HG03064 (cell line): ENCODE data around the gene OTUB1.

Experiments
- ATAC-seq: cut with Tn5 transposase; IDR thresholded peaks from one replicate; pipeline ENCODE4 v1.9.1; 2021; ENCODE audit warnings: low read depth; ENCODE audit not compliant: unreplicated experiment

Gene OTUB1

GRCh38 chr11:64003807-64004589, 17.8 kb downstream of the OTUB1 start:
- no peak for ATAC-seq

GRCh38 chr11:64004590-64004984, 18.3 kb downstream of the OTUB1 start:
- ATAC-seq, result no peak

DNA sequence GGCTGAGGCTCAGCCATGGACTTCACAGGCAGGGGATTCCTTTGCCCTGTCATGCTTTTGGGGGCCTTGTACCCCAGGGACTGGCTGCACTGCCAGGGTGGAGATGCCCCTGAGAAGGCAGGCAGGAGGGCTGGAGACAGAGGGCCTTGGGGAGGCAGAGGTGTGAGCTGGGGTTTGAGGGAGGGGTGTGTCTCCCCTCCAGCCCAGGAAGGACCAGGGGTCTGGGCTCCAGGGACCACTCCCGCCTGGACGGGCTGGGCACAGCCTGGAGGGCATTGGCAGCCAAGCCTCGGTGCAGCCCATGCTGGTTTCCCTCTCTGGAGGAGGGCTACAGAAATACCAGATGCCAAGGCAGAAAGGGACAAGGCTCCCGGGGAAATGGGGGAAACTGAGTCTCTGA, 19.5 kb downstream of the OTUB1 start:
- no peak for ATAC-seq

- no peak for ATAC-seq
Observed at GRCh38 chr11:64006398-64006797, 20.2 kb downstream of the OTUB1 start.

- ATAC-seq, result no peak
Observed at GRCh38 chr11:64007160-64007628, 21.0 kb downstream of the OTUB1 start.

GRCh38 chr11:64007629-64008282, 21.5 kb downstream of the OTUB1 start:
- no peak for ATAC-seq

DNA sequence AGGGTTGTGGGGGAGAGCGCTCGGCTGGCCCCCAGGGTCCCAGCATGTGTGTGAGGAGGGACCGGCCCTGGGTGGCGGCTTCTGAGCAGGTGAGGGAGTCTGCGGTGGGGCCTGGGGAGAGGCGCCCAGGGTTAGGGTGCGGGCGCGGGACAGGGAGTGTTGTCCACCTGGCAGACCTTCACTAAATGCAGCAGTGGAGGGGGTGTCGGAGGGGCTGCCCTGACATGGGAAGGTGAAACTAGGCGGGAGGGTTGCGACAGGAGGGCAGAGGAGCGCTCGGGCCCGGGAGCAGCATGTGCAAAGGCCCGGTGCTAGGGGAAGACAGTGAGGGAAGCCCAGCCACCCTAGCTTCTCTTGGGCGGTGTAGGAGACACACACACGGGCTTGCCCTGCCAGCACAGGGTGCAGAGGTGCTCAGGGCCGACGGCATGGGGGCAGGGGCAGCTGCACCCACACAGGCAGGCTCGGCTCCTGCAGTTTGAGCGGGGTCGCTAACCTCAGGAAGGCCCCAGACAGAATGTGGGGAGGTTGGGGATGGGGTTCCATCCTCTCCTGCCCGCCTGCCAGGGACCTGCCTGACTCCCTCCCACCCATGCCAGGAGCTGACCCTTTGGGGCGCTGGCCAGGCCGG, 22.2 kb downstream of the OTUB1 start:
- ATAC-seq, result no peak

DNA sequence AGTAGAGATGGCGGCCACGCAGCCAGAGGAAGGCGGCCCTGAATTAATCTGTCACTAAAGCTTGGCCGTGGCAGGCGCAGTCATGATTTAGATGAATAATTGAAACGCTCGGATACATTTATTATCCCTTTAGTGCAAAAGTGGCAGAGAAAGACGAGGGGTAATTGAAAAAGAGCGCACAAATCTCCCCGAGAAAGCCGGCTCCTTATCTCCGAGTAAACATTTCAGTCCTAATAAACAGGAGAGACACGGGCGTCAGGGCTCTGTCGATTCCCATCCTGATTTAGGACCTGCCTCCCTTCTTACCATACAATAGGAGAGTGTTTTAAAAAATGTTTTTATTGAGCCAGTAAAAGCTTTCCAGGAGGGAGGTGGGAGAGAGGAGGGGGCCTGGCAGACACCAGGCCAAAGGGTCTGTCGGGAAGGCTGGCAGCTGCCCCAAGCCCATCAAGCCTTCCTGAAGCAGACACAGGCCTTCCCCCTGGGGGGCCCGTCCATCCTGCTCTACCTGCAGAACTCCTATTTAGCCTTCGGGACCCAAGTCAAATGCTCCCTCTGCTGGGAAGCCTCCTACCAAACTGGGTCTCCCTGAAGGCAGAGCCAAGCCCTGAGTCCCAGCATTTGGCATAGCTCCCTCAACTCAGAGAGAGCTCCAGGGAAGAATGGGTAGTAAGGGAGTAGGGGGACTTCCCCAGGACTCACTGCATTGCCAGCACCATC, 22.8 kb downstream of the OTUB1 start:
- no peak for ATAC-seq

GRCh38 chr11:64009710-64010109, 23.5 kb downstream of the OTUB1 start:
- no peak for ATAC-seq

- no peak for ATAC-seq
Observed at GRCh38 chr11:64010783-64011182, 24.5 kb downstream of the OTUB1 start.

DNA sequence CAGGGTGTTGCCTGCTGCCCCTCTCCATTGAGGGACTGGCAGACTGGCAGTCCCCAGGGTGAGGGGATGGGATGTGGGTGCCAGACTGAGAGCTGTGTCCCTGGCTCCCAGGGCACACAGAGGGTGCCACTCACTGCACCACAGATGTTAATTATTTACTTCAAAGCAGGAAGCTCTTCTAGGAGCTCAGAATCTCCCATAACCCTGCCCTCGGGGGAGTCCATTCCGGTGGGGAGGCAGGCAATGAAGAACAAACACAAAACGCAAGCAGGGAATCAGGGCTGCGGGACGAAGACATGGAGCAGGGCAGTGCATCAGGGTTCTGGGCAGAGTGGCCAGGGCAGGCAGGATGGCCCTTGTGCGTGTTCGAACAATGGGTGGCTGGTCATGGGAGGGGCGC, 25.1 kb downstream of the OTUB1 start:
- ATAC-seq, result no peak

GRCh38 chr11:64013141-64013896, 27.1 kb downstream of the OTUB1 start:
- ATAC-seq, result no peak

DNA sequence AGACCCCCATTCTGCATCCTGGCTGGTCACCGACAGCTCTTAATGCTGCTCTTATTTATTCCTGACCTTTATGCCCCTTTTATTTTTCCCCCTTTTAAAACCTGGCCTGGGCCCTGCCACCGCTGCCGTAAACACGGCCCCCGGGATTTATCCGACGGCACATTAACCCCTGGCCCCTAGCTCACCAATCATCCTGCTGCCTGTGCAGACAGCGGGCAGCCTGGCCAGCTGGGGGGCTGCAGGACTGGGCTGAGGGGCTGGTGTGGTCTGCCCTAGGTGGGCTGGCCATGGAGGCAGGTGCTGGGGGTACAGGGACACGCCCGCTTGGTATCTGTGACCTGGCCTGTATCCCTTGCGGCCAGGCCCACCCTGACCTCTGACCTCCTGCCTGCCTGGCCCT, 28.1 kb downstream of the OTUB1 start:
- no peak for ATAC-seq

GRCh38 chr11:64015510-64015909, 29.3 kb downstream of the OTUB1 start:
- no peak for ATAC-seq

DNA sequence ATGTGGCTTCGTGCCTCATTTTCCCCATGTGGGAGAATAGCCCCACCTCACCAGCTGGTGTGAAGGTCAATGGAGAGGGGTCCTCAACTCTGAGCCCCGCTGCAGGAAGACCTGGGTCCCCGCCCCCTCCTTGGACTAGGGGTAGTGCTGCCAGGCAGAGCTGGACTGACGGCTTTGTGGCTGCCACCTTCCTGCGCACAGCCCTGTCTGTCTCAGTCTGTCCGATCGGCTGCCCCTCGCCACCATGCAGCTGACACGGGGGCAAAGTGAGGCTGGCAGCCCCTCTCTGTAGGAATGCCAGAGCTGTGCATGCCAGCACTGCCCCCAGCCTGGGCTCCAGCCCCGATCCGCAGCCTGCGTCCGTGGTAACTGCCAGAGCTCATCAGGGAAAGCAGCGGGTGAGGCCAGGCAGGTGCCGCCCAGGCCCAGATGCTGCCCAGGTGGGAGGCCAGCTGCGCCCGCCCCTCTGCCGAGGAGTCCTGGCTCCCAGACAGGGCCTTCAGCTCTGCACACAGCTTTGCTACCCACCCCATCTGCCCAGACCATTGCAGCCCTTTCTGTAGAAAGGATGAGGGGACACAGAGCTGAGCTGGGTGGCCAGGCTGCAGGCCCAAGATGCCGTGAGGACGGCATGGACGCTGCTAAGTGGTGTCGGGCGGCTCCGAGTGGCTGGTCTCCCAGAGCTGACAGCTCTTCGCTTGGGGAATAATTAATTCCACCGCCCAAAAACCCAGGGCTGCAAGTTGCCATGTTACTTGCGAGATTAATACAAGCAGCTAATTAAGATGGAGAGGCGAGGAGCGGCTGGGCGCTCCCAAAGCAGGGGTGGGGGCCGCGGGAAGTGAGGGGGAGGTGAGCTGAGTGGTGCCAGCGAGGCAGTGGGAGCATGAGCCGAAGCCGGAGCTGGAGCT, 30.0 kb downstream of the OTUB1 start:
- ATAC-seq, result no peak

GRCh38 chr11:64017945-64018224, 31.6 kb downstream of the OTUB1 start:
- no peak for ATAC-seq

GRCh38 chr11:64018310-64018709, 32.1 kb downstream of the OTUB1 start:
- ATAC-seq, result no peak

GRCh38 chr11:64019106-64020037, 33.1 kb downstream of the OTUB1 start:
- ATAC-seq, result no peak
